HepG2 (cell line): ENCODE measurements around the gene STK38L. TPM values are rescaled to one million over a fixed set of nuclear protein-coding genes. Genes with fewer than 3 reads are reported as not detected.

ENCODE experiments used
- ADNP ChIP-seq: sonication (generic); formaldehyde crosslinking; IDR thresholded peaks from 2 replicates; pipeline ENCODE4 v1.4.0; 2020; ENCODE audit warnings: missing genetic modification reagents
- ARHGAP35 ChIP-seq: sonication (generic); formaldehyde crosslinking; IDR thresholded peaks from 2 replicates; pipeline ENCODE4 v1.9.0; 2022; ENCODE audit warnings: mild to moderate bottlenecking, inconsistent platforms, moderate library complexity, missing genetic modification reagents, borderline replicate concordance
- ATF1 ChIP-seq: IDR thresholded peaks from 2 replicates; pipeline ENCODE4 v1.6.1; 2016; ENCODE audit warnings: mild to moderate bottlenecking, control low read depth
- BORCS8-MEF2B ChIP-seq: sonication (generic); formaldehyde crosslinking; IDR thresholded peaks from 2 replicates; pipeline ENCODE4 v1.8.0; 2022; ENCODE audit warnings: mild to moderate bottlenecking, missing genetic modification reagents
- CCDC6 ChIP-seq: sonication (generic); formaldehyde crosslinking; IDR thresholded peaks from 2 replicates; pipeline ENCODE4 v1.8.1; 2022; ENCODE audit warnings: mild to moderate bottlenecking, missing genetic modification reagents, moderate library complexity
- CREB1 ChIP-seq, 2 experiments: fragments of 450-650 bp in 1 of 2; IDR thresholded peaks; 2 replicates each; pipeline ENCODE4 v1.6.1; 2016 to 2017; ENCODE audit warnings: control low read depth in 1 of 2, mild to moderate bottlenecking in 1 of 2, missing compliant biosample characterization in 1 of 2, missing genetic modification characterization in 1 of 2
- DR1 ChIP-seq: sonication (generic); formaldehyde crosslinking; IDR thresholded peaks from 2 replicates; pipeline ENCODE4 v1.8.0; 2021; ENCODE audit warnings: mild to moderate bottlenecking, missing genetic modification reagents, inconsistent platforms
- HOXD1 ChIP-seq: sonication (generic); formaldehyde crosslinking; IDR thresholded peaks from 2 replicates; pipeline ENCODE4 v1.5.0; 2020; ENCODE audit warnings: missing genetic modification reagents
- ISX ChIP-seq: sonication (generic); formaldehyde crosslinking; conservative IDR thresholded peaks from 2 replicates; pipeline ENCODE4 v1.5.0; 2020; ENCODE audit warnings: missing genetic modification reagents
- JUNB ChIP-seq: sonication (generic); formaldehyde crosslinking; IDR thresholded peaks from 2 replicates; pipeline ENCODE4 v1.8.0; 2022; ENCODE audit warnings: missing genetic modification reagents, mild to moderate bottlenecking, borderline replicate concordance
- JUND ChIP-seq: sonication (generic); formaldehyde crosslinking; IDR thresholded peaks from 2 replicates; pipeline ENCODE4 v1.8.0; 2022; ENCODE audit warnings: mild to moderate bottlenecking, missing genetic modification reagents
- KLF16 ChIP-seq, 2 experiments: sonication (generic) in 1 of 2; formaldehyde crosslinking in 1 of 2; IDR thresholded peaks; 2 replicates each; pipeline versions ENCODE4 v1.6.1 to v1.8.0; 2016 to 2023; ENCODE audit warnings: missing genetic modification reagents in 2 of 2, missing compliant biosample characterization in 1 of 2
- KMT2A ChIP-seq: sonication (generic); formaldehyde crosslinking; IDR thresholded peaks from 2 replicates; pipeline ENCODE4 v1.4.0; 2020; ENCODE audit warnings: missing genetic modification reagents
- RBFOX2 ChIP-seq: fragments of 200-400 bp; formaldehyde crosslinking; IDR thresholded peaks from 2 replicates; pipeline ENCODE4 v1.6.1; 2017; ENCODE audit warnings: low read depth, mild to moderate bottlenecking, low read length
- ZFP1 ChIP-seq: IDR thresholded peaks from 2 replicates; pipeline ENCODE4 v1.6.1; 2016
- ZFP90 ChIP-seq: sonication (generic); formaldehyde crosslinking; IDR thresholded peaks from 2 replicates; pipeline ENCODE4 v1.8.0; 2022; ENCODE audit warnings: missing genetic modification reagents, mild to moderate bottlenecking, inconsistent platforms, borderline replicate concordance
- ZNF558 ChIP-seq: sonication (generic); formaldehyde crosslinking; IDR thresholded peaks from 2 replicates; pipeline ENCODE4 v1.9.0; 2022; ENCODE audit warnings: mild to moderate bottlenecking, missing genetic modification reagents, borderline replicate concordance
- ZNF724P ChIP-seq: sonication (generic); formaldehyde crosslinking; IDR thresholded peaks from 2 replicates; pipeline ENCODE4 v1.8.0; 2022; ENCODE audit warnings: missing genetic modification reagents, borderline replicate concordance
- ZNF772 ChIP-seq: sonication (generic); formaldehyde crosslinking; IDR thresholded peaks from 2 replicates; pipeline ENCODE4 v1.5.0; 2020; ENCODE audit warnings: mild to moderate bottlenecking, missing genetic modification reagents
- ZSCAN25 ChIP-seq: sonication (generic); formaldehyde crosslinking; IDR thresholded peaks from 2 replicates; pipeline ENCODE4 v1.8.0; 2022; ENCODE audit warnings: mild to moderate bottlenecking, missing genetic modification reagents
- polyA plus RNA-seq, 8 experiments: library from polyadenylated mRNA; depleted of rRNA in 3 of 8; stranded (reverse) in 7 of 8; unstranded in 1 of 8; fragments of >200 nt; fragmentation: Illumina TruSeq in 4 of 8; extraction: Trizol in 4 of 8; gene quantifications; 2 replicates each; pipeline versions ENCODE4 v1.2.1 to v1.2.3, GENCODE V29; 2011 to 2016; ENCODE audit warnings: low read depth in 4 of 8, missing spikeins in 1 of 8, mixed read lengths in 1 of 8; ENCODE audit not compliant: insufficient read depth in 1 of 8
- total RNA-seq, 5 experiments: library from RNA; depleted of rRNA; stranded (reverse); fragments of >200 nt; fragmentation: Illumina TruSeq; extraction: Trizol; gene quantifications; 2 replicates each; pipeline ENCODE4 v1.2.3, GENCODE V29; 2016; ENCODE audit warnings: low read depth in 1 of 5
- TF ChIP-seq, protein P1 (sequence below): fragments of 450-650 bp; IDR thresholded peaks from 2 replicates; pipeline ENCODE4 v1.6.1; 2017; ENCODE audit warnings: mild to moderate bottlenecking
- TF ChIP-seq, protein P2 (sequence below): sonication (generic); formaldehyde crosslinking; IDR thresholded peaks from 2 replicates; pipeline ENCODE4 v1.4.0; 2020; ENCODE audit warnings: mild to moderate bottlenecking, missing genetic modification reagents
- TF ChIP-seq, protein P3 (sequence below): fragments of 450-650 bp; IDR thresholded peaks from 2 replicates; pipeline ENCODE4 v1.6.1; 2017
- TF ChIP-seq, protein P4 (sequence below): sonication (generic); formaldehyde crosslinking; IDR thresholded peaks from 2 replicates; pipeline ENCODE4 v1.8.1; 2023; ENCODE audit warnings: mild to moderate bottlenecking, missing genetic modification reagents, borderline replicate concordance

Gene STK38L
- total and polyA plus RNA-seq, 2 of the 13 experiments (the other 11 are each of a cell fraction or from before 2014, with no cell fraction given) = 6.1 to 26.4 TPM

DNA sequence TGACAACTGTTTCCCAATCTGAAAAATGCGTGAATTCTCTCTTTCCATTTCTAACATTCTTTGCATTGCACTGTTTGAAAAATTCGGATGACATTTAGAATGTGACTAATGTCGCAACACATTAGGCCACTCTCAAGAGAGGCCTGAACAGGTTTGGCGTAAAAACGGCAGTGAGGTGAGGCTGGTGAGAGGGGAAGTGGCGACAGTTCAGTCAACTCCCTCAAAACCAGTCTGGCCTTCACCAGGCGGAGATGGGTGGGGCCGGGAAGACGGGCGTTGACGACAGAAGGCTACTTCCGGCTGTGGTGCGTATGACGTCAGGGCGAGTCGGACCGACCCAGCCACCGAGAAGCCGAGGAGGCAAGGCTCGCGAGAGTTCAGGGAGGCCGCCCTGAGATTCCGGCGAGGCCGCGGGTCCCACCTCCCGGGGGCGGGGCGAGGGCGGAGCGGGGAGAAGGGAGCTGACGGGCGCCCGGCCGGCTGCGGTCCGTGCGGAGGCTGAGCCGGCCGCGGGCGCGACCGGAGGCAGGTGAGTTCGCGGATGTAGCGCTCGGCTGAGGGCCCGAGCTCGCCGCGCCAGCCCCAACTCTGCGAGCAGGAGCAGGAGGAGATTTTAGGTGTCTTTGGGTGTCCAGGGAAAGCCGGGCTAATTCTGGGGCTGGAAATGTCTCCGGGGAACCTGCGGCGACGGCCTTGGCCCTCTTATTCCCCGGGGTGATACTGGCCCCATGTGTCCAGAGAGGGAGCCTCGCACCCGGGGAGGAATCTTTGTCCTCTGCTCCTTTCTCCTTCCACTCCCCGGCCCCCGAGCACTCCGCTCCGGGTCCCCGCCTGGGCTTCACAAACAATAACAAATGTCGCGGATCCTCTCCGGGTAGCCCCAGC lies at the start of gene STK38L (continued):
- TF ChIP-seq, protein P1, sequence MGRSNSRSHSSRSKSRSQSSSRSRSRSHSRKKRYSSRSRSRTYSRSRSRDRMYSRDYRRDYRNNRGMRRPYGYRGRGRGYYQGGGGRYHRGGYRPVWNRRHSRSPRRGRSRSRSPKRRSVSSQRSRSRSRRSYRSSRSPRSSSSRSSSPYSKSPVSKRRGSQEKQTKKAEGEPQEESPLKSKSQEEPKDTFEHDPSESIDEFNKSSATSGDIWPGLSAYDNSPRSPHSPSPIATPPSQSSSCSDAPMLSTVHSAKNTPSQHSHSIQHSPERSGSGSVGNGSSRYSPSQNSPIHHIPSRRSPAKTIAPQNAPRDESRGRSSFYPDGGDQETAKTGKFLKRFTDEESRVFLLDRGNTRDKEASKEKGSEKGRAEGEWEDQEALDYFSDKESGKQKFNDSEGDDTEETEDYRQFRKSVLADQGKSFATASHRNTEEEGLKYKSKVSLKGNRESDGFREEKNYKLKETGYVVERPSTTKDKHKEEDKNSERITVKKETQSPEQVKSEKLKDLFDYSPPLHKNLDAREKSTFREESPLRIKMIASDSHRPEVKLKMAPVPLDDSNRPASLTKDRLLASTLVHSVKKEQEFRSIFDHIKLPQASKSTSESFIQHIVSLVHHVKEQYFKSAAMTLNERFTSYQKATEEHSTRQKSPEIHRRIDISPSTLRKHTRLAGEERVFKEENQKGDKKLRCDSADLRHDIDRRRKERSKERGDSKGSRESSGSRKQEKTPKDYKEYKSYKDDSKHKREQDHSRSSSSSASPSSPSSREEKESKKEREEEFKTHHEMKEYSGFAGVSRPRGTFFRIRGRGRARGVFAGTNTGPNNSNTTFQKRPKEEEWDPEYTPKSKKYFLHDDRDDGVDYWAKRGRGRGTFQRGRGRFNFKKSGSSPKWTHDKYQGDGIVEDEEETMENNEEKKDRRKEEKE = no peak
- TF ChIP-seq ARHGAP35 (CRISPR knock-in tag) = no peak
- TF ChIP-seq ISX = peak; percentile 82; the same call in 1 of the 2 replicates
- no peak for TF ChIP-seq ZFP1 (CRISPR knock-in tag)
- TF ChIP-seq DR1 (CRISPR knock-in tag) = no peak
- TF ChIP-seq, protein P2, sequence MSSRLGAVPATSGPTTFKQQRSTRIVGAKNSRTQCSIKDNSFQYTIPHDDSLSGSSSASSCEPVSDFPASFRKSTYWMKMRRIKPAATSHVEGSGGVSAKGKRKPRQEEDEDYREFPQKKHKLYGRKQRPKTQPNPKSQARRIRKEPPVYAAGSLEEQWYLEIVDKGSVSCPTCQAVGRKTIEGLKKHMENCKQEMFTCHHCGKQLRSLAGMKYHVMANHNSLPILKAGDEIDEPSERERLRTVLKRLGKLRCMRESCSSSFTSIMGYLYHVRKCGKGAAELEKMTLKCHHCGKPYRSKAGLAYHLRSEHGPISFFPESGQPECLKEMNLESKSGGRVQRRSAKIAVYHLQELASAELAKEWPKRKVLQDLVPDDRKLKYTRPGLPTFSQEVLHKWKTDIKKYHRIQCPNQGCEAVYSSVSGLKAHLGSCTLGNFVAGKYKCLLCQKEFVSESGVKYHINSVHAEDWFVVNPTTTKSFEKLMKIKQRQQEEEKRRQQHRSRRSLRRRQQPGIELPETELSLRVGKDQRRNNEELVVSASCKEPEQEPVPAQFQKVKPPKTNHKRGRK (CRISPR knock-in tag) = no peak
- TF ChIP-seq ATF1 = peak; percentile 94
- peak; percentile 51 for TF ChIP-seq ZNF772 (CRISPR knock-in tag)
- peak; percentile 45; the same call in 1 of the 2 replicates for TF ChIP-seq BORCS8-MEF2B
- TF ChIP-seq CCDC6 (CRISPR knock-in tag) = peak; percentile 85
- TF ChIP-seq, protein P3, sequence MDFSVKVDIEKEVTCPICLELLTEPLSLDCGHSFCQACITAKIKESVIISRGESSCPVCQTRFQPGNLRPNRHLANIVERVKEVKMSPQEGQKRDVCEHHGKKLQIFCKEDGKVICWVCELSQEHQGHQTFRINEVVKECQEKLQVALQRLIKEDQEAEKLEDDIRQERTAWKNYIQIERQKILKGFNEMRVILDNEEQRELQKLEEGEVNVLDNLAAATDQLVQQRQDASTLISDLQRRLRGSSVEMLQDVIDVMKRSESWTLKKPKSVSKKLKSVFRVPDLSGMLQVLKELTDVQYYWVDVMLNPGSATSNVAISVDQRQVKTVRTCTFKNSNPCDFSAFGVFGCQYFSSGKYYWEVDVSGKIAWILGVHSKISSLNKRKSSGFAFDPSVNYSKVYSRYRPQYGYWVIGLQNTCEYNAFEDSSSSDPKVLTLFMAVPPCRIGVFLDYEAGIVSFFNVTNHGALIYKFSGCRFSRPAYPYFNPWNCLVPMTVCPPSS = no peak
- TF ChIP-seq, protein P4, sequence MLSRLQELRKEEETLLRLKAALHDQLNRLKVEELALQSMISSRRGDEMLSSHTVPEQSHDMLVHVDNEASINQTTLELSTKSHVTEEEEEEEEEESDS (CRISPR knock-in tag) = no peak
- TF ChIP-seq ZNF558 (CRISPR knock-in tag) = peak; percentile 66; the same call in 1 of the 2 replicates
- peak; percentile 71 for TF ChIP-seq KMT2A (CRISPR knock-in tag)
- TF ChIP-seq RBFOX2 = peak; percentile 91
- TF ChIP-seq JUND = 0 out of 2 replicates have a peak, but pooled peaks have one; percentile 27
- TF ChIP-seq ZFP90 = peak; percentile 84; the same call in 1 of the 2 replicates
- TF ChIP-seq ZNF724P (CRISPR knock-in tag) = peak; percentile 71; the same call in 1 of the 2 replicates
- TF ChIP-seq ZSCAN25 (CRISPR knock-in tag) = no peak
- TF ChIP-seq CREB1 (IDR thresholded peaks at IDR 0.05) = peak; percentile 98
- peak; percentile 98 for TF ChIP-seq CREB1 (CRISPR knock-in tag; IDR thresholded peaks at IDR 0.05)
- no peak for TF ChIP-seq JUNB (CRISPR knock-in tag)
- TF ChIP-seq KLF16 (CRISPR knock-in tag; IDR thresholded peaks at IDR 0.05) = peak in 1 of 2 experiments; percentile 72; a peak in 2 of 4 replicates
- TF ChIP-seq HOXD1 (CRISPR knock-in tag) = 0 out of 2 replicates have a peak, but pooled peaks have one; percentile 24
- no peak for TF ChIP-seq ADNP (CRISPR knock-in tag)
